Fibroblast of lung (primary cell): Measurements from ENCODE around the gene PPP2R5C. TPM values are rescaled to one million over a fixed set of nuclear protein-coding genes. Genes with fewer than 3 reads are reported as not detected.

Experiments used
- DNase-seq, 2 donors: peaks; one replicate each; pipeline versions ENCODE4 v3.0.0 to v3.0.0-alpha.2; 2010; ENCODE audit warnings: low read depth in 2 of 2
- H2AFZ ChIP-seq: 2 replicates; pipeline ENCODE4 v1.5.1; 2012; ENCODE audit warnings: low read length, control low read depth, inconsistent platforms
- H3K27ac ChIP-seq: 2 replicates; pipeline ENCODE4 v1.5.1; 2011; ENCODE audit warnings: low read length, control low read depth; ENCODE audit not compliant: insufficient read depth
- H3K27me3 ChIP-seq: 2 replicates; pipeline ENCODE4 v1.5.1; 2011; ENCODE audit warnings: mild to moderate bottlenecking, low read length; ENCODE audit not compliant: control insufficient read depth, insufficient read depth
- H3K36me3 ChIP-seq: 2 replicates; pipeline ENCODE4 v1.5.1; 2011; ENCODE audit warnings: low read length; ENCODE audit not compliant: control insufficient read depth, insufficient read depth
- H3K4me1 ChIP-seq: 2 replicates; pipeline ENCODE4 v1.5.1; 2011; ENCODE audit warnings: low read length; ENCODE audit not compliant: control insufficient read depth, insufficient read depth; ENCODE audit errors: extremely low read depth
- H3K4me2 ChIP-seq: 2 replicates; pipeline ENCODE4 v1.5.1; 2011; ENCODE audit warnings: low read length, control low read depth; ENCODE audit not compliant: insufficient read depth; ENCODE audit errors: extremely low read depth
- H3K4me3 ChIP-seq, 4 experiments: fragments of 200-600 bp in 1 of 4; sonication (generic) in 1 of 4; replicated peaks in 1 of 4; 2 replicates each; pipeline ENCODE4 v1.5.1; 2011 to 2016; ENCODE audit warnings: low read length in 4 of 4, low read depth in 3 of 4, mild to moderate bottlenecking in 3 of 4, control low read depth in 2 of 4, inconsistent platforms in 1 of 4, mixed read lengths in 1 of 4; ENCODE audit not compliant: insufficient read depth in 1 of 4; ENCODE audit errors: control extremely low read depth in 1 of 4
- H3K79me2 ChIP-seq: 2 replicates; pipeline ENCODE4 v1.5.1; 2012; ENCODE audit warnings: mild to moderate bottlenecking, low read length, inconsistent platforms; ENCODE audit not compliant: control insufficient read depth, insufficient read depth
- H3K9ac ChIP-seq: 2 replicates; pipeline ENCODE4 v1.5.1; 2011; ENCODE audit warnings: mild to moderate bottlenecking, low read length, control low read depth; ENCODE audit not compliant: insufficient read depth
- H3K9me3 ChIP-seq: 2 replicates; pipeline ENCODE4 v1.5.1; 2012; ENCODE audit warnings: low read depth, low read length; ENCODE audit not compliant: control insufficient read depth, insufficient read depth
- H4K20me1 ChIP-seq: 2 replicates; pipeline ENCODE4 v1.5.1; 2011; ENCODE audit warnings: low read length; ENCODE audit not compliant: control insufficient read depth, insufficient read depth; ENCODE audit errors: extremely low read depth
- EZH2 ChIP-seq: IDR thresholded peaks from 2 replicates; pipeline ENCODE4 v1.5.1; 2012; ENCODE audit warnings: low read length, control low read depth, mild to moderate bottlenecking; ENCODE audit errors: missing control alignments
- polyA plus RNA-seq, 2 donors: library from polyadenylated mRNA; depleted of rRNA in 1 of 2; stranded (reverse) in 1 of 2; unstranded in 1 of 2; fragments of >200 nt; gene quantifications; 2 replicates each; pipeline ENCODE4 v1.2.1, GENCODE V29; 2011 to 2012; ENCODE audit warnings: missing spikeins in 1 of 2
- total RNA-seq: library from RNA; depleted of rRNA; stranded (reverse); fragments of >200 nt; gene quantifications from 2 replicates; pipeline ENCODE4 v1.2.1, GENCODE V29; 2014
- TF ChIP-seq, protein P1 (sequence below), 2 donors: IDR thresholded peaks in 1 of 2; conservative IDR thresholded peaks in 1 of 2; 1 replicate in 1 of 2; 2 replicates in 1 of 2; pipeline ENCODE4 v1.5.1; 2011 to 2012; ENCODE audit warnings: low read length in 2 of 2, control low read depth in 1 of 2, inconsistent platforms in 1 of 2, low read depth in 1 of 2, mild to moderate bottlenecking in 1 of 2

PPP2R5C gene
- total and polyA plus RNA-seq, 2 donors (not counting 1 experiment from before 2014, with no cell fraction given) = 86.0 to 116 TPM

GRCh38 chr14:101884934-101885576 is 123.5 kb downstream of the PPP2R5C start:
- DNase-seq = no peak
- H3K36me3 ChIP-seq = peaks cover 5% of the 10 kb centered on the region
- H4K20me1 ChIP-seq = no peaks in the 10 kb centered on the region
- no peaks in the 10 kb centered on the region for H3K27me3 ChIP-seq
- H3K4me3 ChIP-seq = no peak overlapping the region
- no peak overlapping the region for H3K9ac ChIP-seq
- TF ChIP-seq EZH2 = no peak
- TF ChIP-seq, protein P1, sequence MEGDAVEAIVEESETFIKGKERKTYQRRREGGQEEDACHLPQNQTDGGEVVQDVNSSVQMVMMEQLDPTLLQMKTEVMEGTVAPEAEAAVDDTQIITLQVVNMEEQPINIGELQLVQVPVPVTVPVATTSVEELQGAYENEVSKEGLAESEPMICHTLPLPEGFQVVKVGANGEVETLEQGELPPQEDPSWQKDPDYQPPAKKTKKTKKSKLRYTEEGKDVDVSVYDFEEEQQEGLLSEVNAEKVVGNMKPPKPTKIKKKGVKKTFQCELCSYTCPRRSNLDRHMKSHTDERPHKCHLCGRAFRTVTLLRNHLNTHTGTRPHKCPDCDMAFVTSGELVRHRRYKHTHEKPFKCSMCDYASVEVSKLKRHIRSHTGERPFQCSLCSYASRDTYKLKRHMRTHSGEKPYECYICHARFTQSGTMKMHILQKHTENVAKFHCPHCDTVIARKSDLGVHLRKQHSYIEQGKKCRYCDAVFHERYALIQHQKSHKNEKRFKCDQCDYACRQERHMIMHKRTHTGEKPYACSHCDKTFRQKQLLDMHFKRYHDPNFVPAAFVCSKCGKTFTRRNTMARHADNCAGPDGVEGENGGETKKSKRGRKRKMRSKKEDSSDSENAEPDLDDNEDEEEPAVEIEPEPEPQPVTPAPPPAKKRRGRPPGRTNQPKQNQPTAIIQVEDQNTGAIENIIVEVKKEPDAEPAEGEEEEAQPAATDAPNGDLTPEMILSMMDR (conservative IDR thresholded peaks at IDR 0.05 in 1 of 2, IDR thresholded peaks at IDR 0.05 in 1 of 2; ENCODE audit: low read depth in 1 of 2, low read length in 2 of 2) = no peak
- H3K27ac ChIP-seq = no peak overlapping the region
- no peaks in the 10 kb centered on the region for H3K9me3 ChIP-seq
- no peaks in the 10 kb centered on the region for H3K4me1 ChIP-seq
- H3K79me2 ChIP-seq = peaks cover 3% of the 10 kb centered on the region
- no peak overlapping the region for H2AFZ ChIP-seq
- no peak overlapping the region for H3K4me2 ChIP-seq

DNA sequence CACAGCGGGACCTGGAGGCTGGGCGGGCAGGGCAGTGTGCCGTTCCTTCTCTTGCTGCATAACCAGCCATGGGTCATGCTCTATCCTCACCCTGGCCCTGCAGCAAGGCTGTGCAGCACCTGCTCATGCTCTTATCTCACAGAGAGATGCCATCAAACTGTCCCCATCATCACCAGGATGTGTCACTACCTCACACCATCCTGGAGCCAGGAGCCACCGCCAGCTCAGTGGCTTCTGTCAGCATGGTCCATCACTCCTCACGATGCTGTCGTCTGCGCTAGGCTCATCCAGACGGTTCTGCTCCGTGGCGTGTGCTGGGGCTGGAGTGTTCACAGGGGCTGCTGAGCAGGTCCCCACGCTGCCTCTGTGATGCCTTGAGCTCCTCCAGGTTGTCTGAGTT is 125.7 kb downstream of the PPP2R5C start:
- Histone ChIP-seq H3K79me2 (no peaks in the 10 kb centered on the region), H3K4me1 (no peaks in the 10 kb centered on the region), H2AFZ (no peak overlapping the region), H3K27ac (no peak overlapping the region), H3K27me3 (no peaks in the 10 kb centered on the region), H3K4me2 (no peak overlapping the region), H3K9ac (no peak overlapping the region), H3K9me3 (no peaks in the 10 kb centered on the region), H3K4me3 (no peak overlapping the region), H4K20me1 (no peaks in the 10 kb centered on the region), H3K36me3 (peaks cover 8% of the 10 kb centered on the region)
- no peak for DNase-seq
- TF ChIP-seq, protein P1 (conservative IDR thresholded peaks at IDR 0.05 in 1 of 2, IDR thresholded peaks at IDR 0.05 in 1 of 2; ENCODE audit: low read depth in 1 of 2, low read length in 2 of 2) = no peak
- TF ChIP-seq EZH2 = no peak

DNA sequence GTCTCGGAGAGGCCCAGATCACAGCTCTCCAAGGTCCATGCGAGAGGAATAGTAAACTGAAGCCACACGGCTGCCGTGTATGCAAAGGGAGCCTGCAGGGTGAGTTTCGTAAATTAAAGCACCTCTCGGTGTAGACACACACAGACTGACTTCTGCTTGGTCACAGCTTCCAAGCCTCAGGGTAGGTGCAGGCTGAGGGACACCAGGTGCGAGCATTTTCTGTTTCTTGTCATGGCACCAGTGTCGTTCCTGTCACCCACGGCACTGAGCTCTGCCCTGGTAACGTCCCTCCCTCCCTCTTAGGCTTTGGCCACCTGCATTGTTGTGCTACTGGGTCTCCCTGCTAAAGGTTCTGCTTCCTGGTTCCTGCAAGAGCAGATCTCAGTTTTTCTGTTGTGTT is 126.7 kb downstream of the PPP2R5C start:
- no peak overlapping the region for H2AFZ ChIP-seq
- no peak for TF ChIP-seq EZH2
- TF ChIP-seq, protein P1 (conservative IDR thresholded peaks at IDR 0.05 in 1 of 2, IDR thresholded peaks at IDR 0.05 in 1 of 2; ENCODE audit: low read depth in 1 of 2, low read length in 2 of 2) = no peak
- no peak for DNase-seq
- no peaks in the 10 kb centered on the region for H3K4me1 ChIP-seq
- no peak overlapping the region for H3K9ac ChIP-seq
- no peak overlapping the region for H3K4me3 ChIP-seq
- no peak overlapping the region for H3K27ac ChIP-seq
- H3K79me2 ChIP-seq = no peaks in the 10 kb centered on the region
- H3K4me2 ChIP-seq = no peak overlapping the region
- H3K27me3 ChIP-seq = no peaks in the 10 kb centered on the region
- H3K9me3 ChIP-seq = no peaks in the 10 kb centered on the region
- H4K20me1 ChIP-seq = no peaks in the 10 kb centered on the region
- H3K36me3 ChIP-seq = peaks cover 11% of the 10 kb centered on the region
